NCI-H128 (cell line): ENCODE results near the gene WNT9A.
"Not testable (repeated sequence)": the region's sequence is repeated elsewhere in the genome, so short reads cannot be mapped to it uniquely, and the experiment has no call there.

ENCODE experiments used
- DNase-seq: peaks from one replicate; lab custom pipeline; 2025; ENCODE audit not compliant: unreplicated experiment; lab: John Stamatoyannopoulos, UW

WNT9A gene

GRCh38 chr1:227913764-227914721, 33.7 kb downstream of the WNT9A start:
- no peak for DNase-seq

GRCh38 chr1:227913396-227913763, 34.4 kb downstream of the WNT9A start:
- no peak for DNase-seq

- no peak for DNase-seq
Measured at GRCh38 chr1:227912866-227913265, 34.9 kb downstream of the WNT9A start.

GRCh38 chr1:227911376-227911775, 36.4 kb downstream of the WNT9A start:
- DNase-seq: no peak

- DNase-seq: no peak
Measured at GRCh38 chr1:227910511-227911153, 37.1 kb downstream of the WNT9A start.

- not testable (repeated sequence) for DNase-seq
Measured at GRCh38 chr1:227909923-227910328, 37.8 kb downstream of the WNT9A start.

- DNase-seq: no peak
Measured at GRCh38 chr1:227909188-227909587, 38.5 kb downstream of the WNT9A start.

GRCh38 chr1:227908359-227908758, 39.4 kb downstream of the WNT9A start:
- DNase-seq: no peak

GRCh38 chr1:227907439-227908015, 40.2 kb downstream of the WNT9A start:
- DNase-seq: no peak

- DNase-seq: no peak
Measured at GRCh38 chr1:227906550-227907071, 41.1 kb downstream of the WNT9A start.

- DNase-seq: no peak
Measured at GRCh38 chr1:227905573-227906487, 41.9 kb downstream of the WNT9A start.

GRCh38 chr1:227904541-227905335, 43.0 kb downstream of the WNT9A start:
- DNase-seq: no peak

- DNase-seq: no peak
Measured at GRCh38 chr1:227903614-227904501, 43.9 kb downstream of the WNT9A start.

GRCh38 chr1:227903061-227903521, 44.6 kb downstream of the WNT9A start:
- no peak for DNase-seq

GRCh38 chr1:227902641-227902990, 45.1 kb downstream of the WNT9A start:
- no peak for DNase-seq

- DNase-seq: no peak
Measured at GRCh38 chr1:227901906-227902640, 45.7 kb downstream of the WNT9A start.

GRCh38 chr1:227901239-227901905, 46.4 kb downstream of the WNT9A start:
- no peak for DNase-seq
